Measurements from ENCODE around the gene SYNC.

The SYNC gene

DNA sequence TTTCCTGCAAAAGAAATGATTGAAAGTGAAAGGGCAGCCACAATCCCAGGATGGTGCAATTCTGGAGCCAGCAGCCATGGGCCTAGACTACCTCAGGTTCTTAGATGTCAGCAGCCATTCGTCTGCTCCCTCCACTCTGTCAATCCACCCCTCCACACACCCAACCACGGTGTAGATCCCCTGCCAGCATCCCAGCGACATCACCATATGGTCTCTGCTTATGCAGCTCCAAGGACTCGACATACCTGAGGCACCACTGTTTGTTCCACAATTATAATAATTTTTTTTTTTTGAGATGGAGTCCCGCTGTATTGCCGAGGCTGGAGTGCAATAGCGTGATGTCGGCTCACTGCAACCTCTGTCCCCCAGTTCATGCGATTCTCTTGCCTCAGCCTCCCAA lies 6.5 kb downstream of the SYNC start:
- no peaks in the 10 kb centered on the region for H3K36me3 ChIP-seq (ENCODE audit: control insufficient read depth in 1 of 2, insufficient read depth in 2 of 2, low read length in 2 of 2)
- peaks cover 15% of the 10 kb centered on the region in 2 donors for H3K4me1 ChIP-seq (ENCODE audit: control insufficient read depth in 1 of 2, insufficient read depth in 2 of 2, low read length in 2 of 2)
- H3K9ac ChIP-seq (ENCODE audit: low read depth in 1 of 2, low read length in 2 of 2) = no peak overlapping the region
- no peak overlapping the region for H3K4me3 ChIP-seq (ENCODE audit: low read depth in 1 of 2, low read length in 2 of 2)
- H3K9me3 ChIP-seq (ENCODE audit: control insufficient read depth in 1 of 2, low read length in 2 of 2) = no peaks in the 10 kb centered on the region
- H3K27me3 ChIP-seq (ENCODE audit: control insufficient read depth in 1 of 2, insufficient read depth in 2 of 2, low read length in 2 of 2) = no peaks in the 10 kb centered on the region
- H3K27ac ChIP-seq (ENCODE audit: low read depth, low read length) = no peak overlapping the region

DNA sequence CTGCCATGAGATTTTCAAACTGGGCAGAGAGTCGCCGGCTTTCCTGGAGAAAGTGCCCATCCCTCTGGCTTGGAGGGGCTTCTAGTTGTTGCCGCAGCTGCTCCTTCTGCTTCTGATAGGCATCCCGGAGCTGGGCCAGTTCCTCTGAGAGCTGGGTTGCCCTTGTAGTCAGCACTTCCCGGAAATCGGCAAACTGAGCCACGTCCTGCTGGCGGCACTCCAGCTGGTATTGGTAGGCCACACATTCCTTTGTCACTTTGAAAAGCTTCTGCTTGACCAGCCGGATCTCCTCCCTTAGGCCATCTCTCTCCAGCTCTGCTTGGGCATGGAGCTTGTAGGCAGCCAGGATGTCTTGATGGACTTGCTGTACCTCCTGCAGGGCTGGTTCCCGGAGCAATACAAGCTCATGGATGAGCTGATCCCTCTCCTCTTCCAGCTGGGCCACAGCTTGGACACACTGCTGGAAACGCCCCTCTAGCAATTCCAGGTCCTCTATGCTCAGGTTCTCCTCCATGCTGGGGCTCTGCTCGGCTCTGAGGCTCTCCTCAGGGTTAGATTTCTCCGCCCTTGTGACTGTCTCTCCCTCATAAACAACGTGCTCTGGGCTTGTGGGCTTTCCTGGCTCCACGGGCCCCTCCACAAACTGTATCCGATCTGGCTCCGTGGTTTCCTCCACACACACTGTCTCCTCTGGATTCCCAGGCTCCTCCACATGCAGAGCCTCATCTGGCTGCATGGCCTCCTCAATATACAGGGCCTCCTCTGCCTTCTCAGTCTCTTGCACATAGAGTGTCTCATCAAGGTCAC lies 7.3 kb downstream of the SYNC start:
- Histone ChIP-seq H3K4me1 (ENCODE audit: control insufficient read depth in 1 of 2, insufficient read depth in 2 of 2, low read length in 2 of 2) (peaks cover 15% of the 10 kb centered on the region in 2 donors), H3K9me3 (ENCODE audit: control insufficient read depth in 1 of 2, low read length in 2 of 2) (no peaks in the 10 kb centered on the region), H3K9ac (ENCODE audit: low read depth in 1 of 2, low read length in 2 of 2) (no peak overlapping the region), H3K4me3 (ENCODE audit: low read depth in 1 of 2, low read length in 2 of 2) (no peak overlapping the region), H3K27me3 (ENCODE audit: control insufficient read depth in 1 of 2, insufficient read depth in 2 of 2, low read length in 2 of 2) (no peaks in the 10 kb centered on the region), H3K27ac (ENCODE audit: low read depth, low read length) (no peak overlapping the region), H3K36me3 (ENCODE audit: control insufficient read depth in 1 of 2, insufficient read depth in 2 of 2, low read length in 2 of 2) (no peaks in the 10 kb centered on the region)

DNA sequence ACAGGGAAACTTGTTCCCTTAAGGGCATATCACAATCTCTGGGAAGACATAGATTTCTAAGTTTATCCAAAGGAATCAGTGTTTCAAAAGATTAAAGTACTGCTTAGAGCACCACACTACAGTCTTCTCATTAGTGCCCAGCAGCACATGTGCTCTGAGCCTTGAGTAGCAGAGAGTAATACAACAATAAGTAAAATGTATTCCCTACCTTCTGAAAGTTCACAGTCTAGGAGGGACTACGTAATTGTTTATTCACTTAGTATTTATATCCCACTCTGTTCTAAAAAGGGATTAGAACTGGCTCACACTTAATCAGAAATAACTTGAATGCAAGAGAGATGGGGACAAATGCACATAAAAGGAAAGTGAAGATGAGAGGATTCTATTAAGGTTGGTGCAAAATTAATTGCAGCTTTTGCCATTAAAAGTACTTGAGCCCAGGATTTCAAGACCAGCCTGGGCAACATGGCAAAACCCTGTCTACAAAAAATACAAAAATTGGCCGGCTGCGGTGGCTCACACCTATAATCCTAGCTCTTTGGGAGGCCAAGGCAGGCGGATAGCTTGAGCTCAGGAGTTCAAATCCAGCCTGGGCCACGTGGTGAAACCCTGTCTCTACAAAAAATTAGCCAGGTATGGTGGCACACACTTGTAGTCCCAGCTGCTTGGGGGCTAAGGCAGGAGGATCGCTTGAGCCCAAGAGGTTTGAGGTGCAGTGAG lies 9.0 kb downstream of the SYNC start:
- Histone ChIP-seq H3K4me1 (ENCODE audit: control insufficient read depth in 1 of 2, insufficient read depth in 2 of 2, low read length in 2 of 2) (peaks cover 15% of the 10 kb centered on the region in 2 donors), H3K9me3 (ENCODE audit: control insufficient read depth in 1 of 2, low read length in 2 of 2) (no peaks in the 10 kb centered on the region), H3K27ac (ENCODE audit: low read depth, low read length) (no peak overlapping the region), H3K9ac (ENCODE audit: low read depth in 1 of 2, low read length in 2 of 2) (no peak overlapping the region), H3K36me3 (ENCODE audit: control insufficient read depth in 1 of 2, insufficient read depth in 2 of 2, low read length in 2 of 2) (no peaks in the 10 kb centered on the region), H3K4me3 (ENCODE audit: low read depth in 1 of 2, low read length in 2 of 2) (no peak overlapping the region), H3K27me3 (ENCODE audit: control insufficient read depth in 1 of 2, insufficient read depth in 2 of 2, low read length in 2 of 2) (no peaks in the 10 kb centered on the region)

DNA sequence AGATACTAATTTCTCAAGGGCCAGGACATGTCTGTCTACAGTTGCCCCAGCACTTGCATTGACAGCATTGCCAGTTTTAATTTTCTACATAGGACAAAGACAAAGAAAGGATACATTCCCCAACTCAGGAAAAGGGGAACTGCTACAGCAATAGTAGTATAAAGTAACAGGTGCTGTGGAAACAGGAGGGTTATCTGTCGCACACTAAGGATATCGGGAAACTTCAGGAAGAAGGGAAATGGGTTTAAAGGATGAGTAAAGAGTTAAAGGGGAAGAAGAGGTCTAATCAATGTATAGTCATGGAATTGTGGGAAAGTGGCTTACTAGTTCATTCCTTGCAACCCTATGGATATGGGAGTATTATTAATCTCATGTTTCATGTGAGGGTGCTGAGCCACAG lies 16.2 kb downstream of the SYNC start:
- no peaks in the 10 kb centered on the region for H3K9me3 ChIP-seq (ENCODE audit: control insufficient read depth in 1 of 2, low read length in 2 of 2)
- H3K27ac ChIP-seq (ENCODE audit: low read depth, low read length) = no peak overlapping the region
- peaks cover 4 to 26% of the 10 kb centered on the region in 2 donors for H3K4me1 ChIP-seq (ENCODE audit: control insufficient read depth in 1 of 2, insufficient read depth in 2 of 2, low read length in 2 of 2)
- no peaks in the 10 kb centered on the region for H3K27me3 ChIP-seq (ENCODE audit: control insufficient read depth in 1 of 2, insufficient read depth in 2 of 2, low read length in 2 of 2)
- H3K36me3 ChIP-seq (ENCODE audit: control insufficient read depth in 1 of 2, insufficient read depth in 2 of 2, low read length in 2 of 2) = peaks cover 6 to 19% of the 10 kb centered on the region in 2 donors
- no peak overlapping the region for H3K4me3 ChIP-seq (ENCODE audit: low read depth in 1 of 2, low read length in 2 of 2)
- no peak overlapping the region for H3K9ac ChIP-seq (ENCODE audit: low read depth in 1 of 2, low read length in 2 of 2)

DNA sequence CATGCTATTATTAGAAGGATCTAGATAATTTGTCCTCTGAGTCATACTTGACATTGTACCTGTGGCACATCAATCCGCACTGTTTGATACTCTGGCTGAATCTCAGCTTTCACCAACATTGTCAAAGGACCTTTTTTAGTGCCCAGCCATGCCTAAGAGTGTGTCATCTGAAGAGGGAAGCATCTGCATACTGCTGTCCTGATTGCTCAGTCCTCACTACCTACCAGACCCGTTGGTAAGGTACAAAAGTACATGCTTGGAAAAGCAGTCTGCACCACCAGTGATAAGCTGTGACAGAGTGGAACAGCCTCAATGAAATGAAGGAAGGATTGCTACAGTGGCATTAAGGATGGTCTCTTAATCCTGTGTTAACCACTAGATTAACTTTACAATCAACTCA lies 17.1 kb downstream of the SYNC start:
- H3K36me3 ChIP-seq (ENCODE audit: control insufficient read depth in 1 of 2, insufficient read depth in 2 of 2, low read length in 2 of 2) = peaks cover 7 to 20% of the 10 kb centered on the region in 2 donors
- no peak overlapping the region for H3K9ac ChIP-seq (ENCODE audit: low read depth in 1 of 2, low read length in 2 of 2)
- no peak overlapping the region for H3K27ac ChIP-seq (ENCODE audit: low read depth, low read length)
- no peak overlapping the region for H3K4me3 ChIP-seq (ENCODE audit: low read depth in 1 of 2, low read length in 2 of 2)
- H3K27me3 ChIP-seq (ENCODE audit: control insufficient read depth in 1 of 2, insufficient read depth in 2 of 2, low read length in 2 of 2) = no peaks in the 10 kb centered on the region
- no peaks in the 10 kb centered on the region for H3K9me3 ChIP-seq (ENCODE audit: control insufficient read depth in 1 of 2, low read length in 2 of 2)
- H3K4me1 ChIP-seq (ENCODE audit: control insufficient read depth in 1 of 2, insufficient read depth in 2 of 2, low read length in 2 of 2) = peaks cover 4 to 33% of the 10 kb centered on the region in 2 donors

DNA sequence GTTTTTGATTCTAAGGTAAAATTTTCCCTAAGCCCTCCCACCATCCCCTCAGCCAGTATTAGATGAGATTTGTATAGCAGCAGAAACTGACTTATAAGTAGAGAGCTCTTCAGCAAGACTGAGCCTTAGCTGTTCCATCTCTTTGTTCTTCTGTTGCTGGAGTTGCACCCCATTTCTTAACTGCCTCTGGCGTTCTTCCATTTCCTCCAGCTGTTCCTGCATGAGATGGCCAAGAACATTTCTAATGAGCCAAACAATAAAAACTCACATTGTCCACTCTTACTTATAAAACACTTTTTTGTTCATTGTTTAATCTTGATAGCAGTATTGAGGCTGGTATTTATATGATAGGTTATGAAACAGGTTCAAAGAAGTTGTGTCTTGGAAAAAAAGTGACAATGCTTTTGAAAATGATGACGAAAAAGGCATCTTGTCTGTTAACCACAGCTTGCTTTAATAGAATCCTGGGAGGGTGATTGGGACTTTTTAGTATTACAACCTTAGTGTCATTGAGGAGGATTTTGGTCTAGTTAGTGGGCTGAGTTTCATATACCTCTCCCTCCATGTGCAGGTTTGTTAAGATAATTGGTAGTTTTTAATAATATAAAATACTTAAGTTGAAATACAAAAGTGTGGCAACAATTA lies 18.3 kb downstream of the SYNC start:
- no peaks in the 10 kb centered on the region for H3K27me3 ChIP-seq (ENCODE audit: control insufficient read depth in 1 of 2, insufficient read depth in 2 of 2, low read length in 2 of 2)
- peaks cover 9 to 24% of the 10 kb centered on the region in 2 donors for H3K36me3 ChIP-seq (ENCODE audit: control insufficient read depth in 1 of 2, insufficient read depth in 2 of 2, low read length in 2 of 2)
- peaks cover 4 to 33% of the 10 kb centered on the region in 2 donors for H3K4me1 ChIP-seq (ENCODE audit: control insufficient read depth in 1 of 2, insufficient read depth in 2 of 2, low read length in 2 of 2)
- H3K27ac ChIP-seq (ENCODE audit: low read depth, low read length) = no peak overlapping the region
- no peaks in the 10 kb centered on the region for H3K9me3 ChIP-seq (ENCODE audit: control insufficient read depth in 1 of 2, low read length in 2 of 2)
- H3K9ac ChIP-seq (ENCODE audit: low read depth in 1 of 2, low read length in 2 of 2) = no peak overlapping the region
- H3K4me3 ChIP-seq (ENCODE audit: low read depth in 1 of 2, low read length in 2 of 2) = no peak overlapping the region

DNA sequence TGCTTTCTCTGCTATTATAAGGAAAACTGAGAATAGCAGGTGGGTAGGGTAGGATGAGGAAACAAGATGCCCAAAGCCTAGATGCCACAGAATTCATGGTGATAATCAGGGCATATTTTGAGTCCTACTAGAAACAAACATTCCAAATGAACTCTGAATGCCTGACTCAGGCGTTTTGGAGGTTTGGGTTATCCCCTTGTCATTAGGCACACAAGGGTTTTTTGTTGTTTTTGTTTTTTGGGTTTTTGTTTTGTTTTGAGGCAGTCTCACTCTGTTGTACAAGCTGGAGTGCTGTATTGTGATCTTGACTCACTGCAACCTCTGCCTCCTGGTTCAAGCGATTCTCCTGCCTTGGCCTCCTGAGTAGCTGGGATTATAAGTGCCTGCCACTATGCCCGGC lies 19.2 kb downstream of the SYNC start:
- Histone ChIP-seq H3K4me1 (ENCODE audit: control insufficient read depth in 1 of 2, insufficient read depth in 2 of 2, low read length in 2 of 2) (peaks cover 4 to 33% of the 10 kb centered on the region in 2 donors), H3K27me3 (ENCODE audit: control insufficient read depth in 1 of 2, insufficient read depth in 2 of 2, low read length in 2 of 2) (no peaks in the 10 kb centered on the region), H3K4me3 (ENCODE audit: low read depth in 1 of 2, low read length in 2 of 2) (no peak overlapping the region), H3K27ac (ENCODE audit: low read depth, low read length) (no peak overlapping the region), H3K9me3 (ENCODE audit: control insufficient read depth in 1 of 2, low read length in 2 of 2) (no peaks in the 10 kb centered on the region), H3K9ac (ENCODE audit: low read depth in 1 of 2, low read length in 2 of 2) (no peak overlapping the region), H3K36me3 (ENCODE audit: control insufficient read depth in 1 of 2, insufficient read depth in 2 of 2, low read length in 2 of 2) (peaks cover 11 to 30% of the 10 kb centered on the region in 2 donors)

DNA sequence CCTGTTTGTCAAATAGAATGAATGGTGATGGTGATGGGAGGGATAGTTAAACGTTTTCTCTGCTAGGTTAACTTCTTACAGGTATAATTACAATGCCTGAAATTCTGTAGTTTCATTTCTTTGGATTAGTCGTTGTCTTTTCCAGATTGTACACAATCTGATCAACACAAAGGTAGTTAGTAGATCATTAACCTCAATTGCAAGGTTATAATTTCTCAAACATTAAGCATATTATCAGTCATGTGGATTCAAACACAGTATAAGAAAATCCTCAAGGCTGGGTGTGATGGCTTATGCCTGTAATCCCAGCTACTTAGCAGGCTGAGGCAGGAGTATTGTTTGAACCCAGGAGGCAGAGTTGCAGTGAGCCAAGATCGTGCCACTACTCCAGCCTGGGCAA lies 20.6 kb downstream of the SYNC start:
- no peaks in the 10 kb centered on the region for H3K27me3 ChIP-seq (ENCODE audit: control insufficient read depth in 1 of 2, insufficient read depth in 2 of 2, low read length in 2 of 2)
- peaks cover 4 to 33% of the 10 kb centered on the region in 2 donors for H3K4me1 ChIP-seq (ENCODE audit: control insufficient read depth in 1 of 2, insufficient read depth in 2 of 2, low read length in 2 of 2)
- no peak overlapping the region for H3K27ac ChIP-seq (ENCODE audit: low read depth, low read length)
- H3K36me3 ChIP-seq (ENCODE audit: control insufficient read depth in 1 of 2, insufficient read depth in 2 of 2, low read length in 2 of 2) = peaks cover 12 to 40% of the 10 kb centered on the region in 2 donors
- no peak overlapping the region for H3K9ac ChIP-seq (ENCODE audit: low read depth in 1 of 2, low read length in 2 of 2)
- H3K4me3 ChIP-seq (ENCODE audit: low read depth in 1 of 2, low read length in 2 of 2) = no peak overlapping the region
- no peaks in the 10 kb centered on the region for H3K9me3 ChIP-seq (ENCODE audit: control insufficient read depth in 1 of 2, low read length in 2 of 2)

DNA sequence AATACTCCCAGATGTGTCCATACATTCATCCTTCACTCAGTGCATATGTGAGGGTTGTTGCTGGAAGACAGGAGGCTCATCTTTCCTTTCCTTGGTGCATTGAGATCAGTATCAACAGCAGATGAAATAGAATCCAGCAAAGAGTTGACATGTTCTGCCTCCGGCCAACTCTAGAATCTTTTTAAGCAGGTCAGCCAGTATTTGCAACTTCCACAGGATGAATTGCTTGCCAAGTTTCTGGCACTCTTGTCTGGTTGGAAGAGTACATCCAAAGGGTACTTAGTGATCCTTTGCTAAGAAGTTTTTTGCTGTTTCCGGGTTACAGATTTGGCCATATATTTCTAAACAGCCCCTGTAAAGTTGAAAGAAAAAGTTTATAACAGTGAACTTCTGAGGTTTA lies 21.1 kb downstream of the SYNC start:
- H3K4me3 ChIP-seq (ENCODE audit: low read depth in 1 of 2, low read length in 2 of 2) = no peak overlapping the region
- no peak overlapping the region for H3K27ac ChIP-seq (ENCODE audit: low read depth, low read length)
- no peak overlapping the region for H3K9ac ChIP-seq (ENCODE audit: low read depth in 1 of 2, low read length in 2 of 2)
- H3K4me1 ChIP-seq (ENCODE audit: control insufficient read depth in 1 of 2, insufficient read depth in 2 of 2, low read length in 2 of 2) = peaks cover 4 to 33% of the 10 kb centered on the region in 2 donors
- peaks cover 16 to 45% of the 10 kb centered on the region in 2 donors for H3K36me3 ChIP-seq (ENCODE audit: control insufficient read depth in 1 of 2, insufficient read depth in 2 of 2, low read length in 2 of 2)
- no peaks in the 10 kb centered on the region for H3K27me3 ChIP-seq (ENCODE audit: control insufficient read depth in 1 of 2, insufficient read depth in 2 of 2, low read length in 2 of 2)
- H3K9me3 ChIP-seq (ENCODE audit: control insufficient read depth in 1 of 2, low read length in 2 of 2) = no peaks in the 10 kb centered on the region

DNA sequence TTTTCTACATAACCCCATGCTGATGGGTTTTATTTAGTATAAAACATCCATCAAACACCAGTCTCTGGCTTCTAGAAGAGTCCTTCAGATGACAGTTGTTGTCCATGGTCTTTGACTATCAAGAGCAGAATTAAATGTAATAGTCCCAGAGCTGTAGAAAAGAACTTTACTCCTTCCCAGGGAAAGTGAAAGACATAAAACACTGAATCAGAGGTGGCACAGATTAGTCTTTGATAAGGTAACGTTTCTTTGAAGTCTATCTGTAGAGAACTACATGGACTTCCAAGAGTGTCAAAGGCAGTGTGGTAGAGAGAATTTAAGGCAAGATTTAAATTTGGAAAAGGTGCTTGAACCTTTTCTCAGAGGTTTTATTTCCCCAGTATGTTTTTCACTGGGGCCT lies 21.9 kb downstream of the SYNC start:
- H3K27ac ChIP-seq (ENCODE audit: low read depth, low read length) = no peak overlapping the region
- no peaks in the 10 kb centered on the region for H3K27me3 ChIP-seq (ENCODE audit: control insufficient read depth in 1 of 2, insufficient read depth in 2 of 2, low read length in 2 of 2)
- no peaks in the 10 kb centered on the region for H3K9me3 ChIP-seq (ENCODE audit: control insufficient read depth in 1 of 2, low read length in 2 of 2)
- H3K9ac ChIP-seq (ENCODE audit: low read depth in 1 of 2, low read length in 2 of 2) = no peak overlapping the region
- H3K4me1 ChIP-seq (ENCODE audit: control insufficient read depth in 1 of 2, insufficient read depth in 2 of 2, low read length in 2 of 2) = peaks cover 4 to 33% of the 10 kb centered on the region in 2 donors
- H3K4me3 ChIP-seq (ENCODE audit: low read depth in 1 of 2, low read length in 2 of 2) = no peak overlapping the region
- peaks cover 12 to 47% of the 10 kb centered on the region in 2 donors for H3K36me3 ChIP-seq (ENCODE audit: control insufficient read depth in 1 of 2, insufficient read depth in 2 of 2, low read length in 2 of 2)
